Activated effector memory CD4-positive, alpha-beta T cell treated with anti-CD3 and anti-CD28 coated beads, Interleukin-2, amount 50 U/mL, for 16 hours (primary cell): Measurements from ENCODE around the gene DIAPH3.

Experiments used
- DNase-seq: peaks from one replicate; pipeline ENCODE4 v3.0.0-alpha.2; 2020

Gene DIAPH3

DNA sequence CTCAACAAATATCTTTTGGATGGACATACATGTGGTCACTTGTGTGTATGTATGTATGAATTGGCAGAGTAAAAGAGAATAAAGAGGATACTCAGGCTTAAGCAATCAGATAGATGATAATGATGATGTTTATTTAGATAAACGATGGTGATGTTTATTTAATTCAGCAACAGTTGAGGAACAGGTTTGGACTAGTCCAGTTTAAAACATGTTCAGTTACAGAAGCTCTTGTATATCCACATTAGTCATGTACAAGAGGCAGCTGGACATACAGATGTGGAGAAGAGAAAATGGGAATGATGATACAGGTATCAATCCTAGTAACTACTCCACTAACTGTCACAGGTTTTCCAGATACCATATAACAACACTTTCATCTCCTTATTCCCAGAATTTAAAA is 232.1 kb downstream of the DIAPH3 start:
- no peak for DNase-seq

GRCh38 chr13:59924256-59924655 is 239.5 kb downstream of the DIAPH3 start:
- no peak for DNase-seq

DNA sequence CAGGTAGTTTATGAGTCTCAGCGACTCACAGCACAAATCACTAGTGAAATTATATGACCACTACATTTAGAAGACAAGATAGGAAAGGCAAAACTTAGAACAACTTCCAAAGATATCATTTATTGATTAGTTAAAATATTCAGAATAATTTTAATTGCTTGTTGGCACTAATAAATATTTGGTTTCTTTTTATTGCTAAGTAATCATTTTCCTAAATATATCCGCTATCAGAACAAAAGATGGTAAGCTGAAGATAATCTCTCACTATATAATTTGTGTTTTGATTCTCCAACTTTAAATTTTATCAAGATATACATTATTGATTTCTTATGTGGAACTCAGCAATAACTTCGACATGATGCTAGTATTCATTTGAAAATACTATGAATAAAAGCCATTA is 248.5 kb downstream of the DIAPH3 start:
- no peak for DNase-seq

- DNase-seq: no peak
Observed at GRCh38 chr13:59914556-59914955, 249.2 kb downstream of the DIAPH3 start.

DNA sequence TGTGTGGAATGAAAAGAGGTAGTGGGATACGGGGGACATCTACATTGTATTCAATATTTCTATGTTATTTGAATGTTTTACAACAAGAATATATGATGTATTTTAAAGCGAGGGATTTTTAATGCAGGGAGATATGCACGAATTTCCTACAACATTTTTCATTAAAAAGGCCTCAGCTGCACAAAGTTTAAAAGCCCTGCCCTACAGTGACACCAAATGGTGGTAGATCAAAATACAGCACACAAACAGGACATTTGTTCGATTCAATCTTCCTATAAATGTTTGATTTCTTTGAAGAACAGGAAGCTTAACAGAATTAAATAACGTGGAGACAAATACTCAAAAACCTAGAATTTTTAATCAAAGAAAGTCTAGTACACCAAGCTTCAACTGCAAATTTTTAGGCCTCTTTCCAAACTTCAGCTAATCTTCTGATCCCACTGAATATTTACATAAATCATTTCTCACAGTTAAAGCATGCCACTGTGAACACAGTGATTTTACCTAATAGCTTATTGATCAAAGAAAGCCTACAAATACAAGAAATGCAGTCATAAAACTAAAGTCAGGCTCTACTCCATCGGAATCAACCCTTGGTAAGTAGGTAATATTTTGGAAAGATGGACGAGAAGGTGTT is 257.2 kb downstream of the DIAPH3 start:
- DNase-seq: no peak

DNA sequence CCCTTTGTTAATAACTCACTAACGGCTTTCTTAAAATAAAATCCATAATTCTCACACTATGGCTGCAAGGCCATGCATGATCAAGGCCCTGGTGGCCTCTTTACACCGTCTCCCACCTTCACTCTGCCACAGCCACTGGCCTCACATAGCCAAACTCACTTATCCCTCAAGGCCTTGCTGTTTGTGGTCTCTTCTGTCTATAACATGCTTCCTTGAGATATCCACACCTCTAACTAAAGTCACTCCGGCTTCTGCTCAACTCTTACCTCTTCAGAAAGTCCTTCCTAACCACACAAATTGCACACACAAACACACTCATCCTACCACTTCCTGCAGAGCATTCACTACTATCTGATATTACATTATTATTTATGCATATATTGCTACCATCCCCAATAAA is 262.5 kb downstream of the DIAPH3 start:
- DNase-seq: no peak

DNA sequence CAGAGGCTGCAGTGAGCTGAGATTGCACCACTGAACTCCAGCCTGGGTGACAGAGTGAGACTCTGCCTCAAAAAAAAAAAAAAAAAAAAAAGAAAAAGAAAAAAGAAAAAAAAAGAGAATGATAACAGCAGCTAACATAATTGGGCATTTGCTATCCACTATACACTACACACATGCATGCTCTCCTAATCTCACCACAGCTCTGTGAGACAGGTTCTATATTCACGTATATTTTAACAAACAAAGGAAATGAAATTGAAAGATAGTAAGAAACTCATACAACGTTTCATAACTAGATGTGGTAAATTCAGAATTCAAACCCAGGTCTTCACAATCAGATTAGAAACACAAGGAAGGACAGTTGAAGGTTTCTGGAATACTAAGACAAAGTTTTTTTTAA is 265.7 kb downstream of the DIAPH3 start:
- no peak for DNase-seq

GRCh38 chr13:59893266-59893665 is 270.5 kb downstream of the DIAPH3 start:
- DNase-seq: no peak

- no peak for DNase-seq
Observed at GRCh38 chr13:59891053-59891452, 272.7 kb downstream of the DIAPH3 start.

- DNase-seq: no peak
Observed at GRCh38 chr13:59890054-59890453, 273.7 kb downstream of the DIAPH3 start.

DNA sequence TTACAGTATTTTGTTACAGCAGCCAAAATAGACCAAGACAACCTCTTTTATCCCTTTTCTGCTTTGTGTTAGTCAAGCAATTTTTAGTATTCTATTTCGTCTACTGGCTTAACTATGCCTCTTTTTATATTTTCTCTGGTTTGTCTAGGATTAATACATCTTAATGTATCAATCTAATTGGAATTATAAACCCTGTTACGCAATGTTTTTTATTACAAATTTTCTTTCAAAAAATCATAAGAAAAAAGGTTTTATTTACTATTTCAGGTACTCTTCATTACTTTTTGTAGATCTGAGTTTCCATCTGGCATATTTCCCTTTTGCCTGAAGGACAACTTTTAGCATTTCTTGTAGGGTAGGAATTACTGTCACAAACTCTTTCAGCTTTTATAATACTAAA is 275.3 kb downstream of the DIAPH3 start:
- DNase-seq: no peak

- no peak for DNase-seq
Observed at GRCh38 chr13:59885076-59885475, 278.7 kb downstream of the DIAPH3 start.

DNA sequence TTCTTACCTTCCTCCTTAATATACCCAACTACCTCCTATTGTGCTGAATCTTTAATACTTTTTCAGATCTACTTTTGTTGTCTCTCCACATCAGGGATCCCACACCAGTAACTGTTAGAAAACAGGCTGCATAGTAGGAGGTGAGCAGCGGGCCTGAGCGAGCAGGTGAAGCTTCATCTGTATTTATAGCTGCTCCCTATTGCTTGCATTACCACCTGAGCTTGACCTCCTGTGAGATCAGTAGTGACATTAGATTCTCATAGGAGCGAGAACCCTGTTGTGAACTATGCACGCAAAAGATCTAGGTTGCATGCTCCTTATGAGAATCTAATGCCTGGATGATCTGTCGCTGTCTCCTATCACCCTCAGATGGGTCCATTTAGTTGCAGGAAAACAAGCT is 279.8 kb downstream of the DIAPH3 start:
- DNase-seq: no peak

DNA sequence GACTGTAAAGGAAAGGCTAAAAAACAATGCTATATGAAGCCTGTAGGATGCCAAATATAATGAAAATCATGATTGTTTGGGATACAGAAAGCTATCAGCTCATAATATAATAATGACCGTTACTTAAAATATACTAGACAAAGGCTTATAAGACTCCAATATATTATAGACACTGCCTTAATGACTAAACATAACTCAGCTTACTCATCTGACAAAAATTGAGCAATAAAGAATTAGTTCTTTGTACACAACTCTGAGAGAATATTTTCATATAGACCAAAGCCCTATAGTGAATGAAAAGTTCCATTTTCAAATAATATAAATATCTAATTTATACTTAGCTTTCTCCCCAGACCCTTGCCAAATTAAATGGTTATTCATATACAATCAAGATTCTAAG is 283.3 kb downstream of the DIAPH3 start:
- no peak for DNase-seq

GRCh38 chr13:59879281-59879680 is 284.4 kb downstream of the DIAPH3 start:
- DNase-seq: no peak

DNA sequence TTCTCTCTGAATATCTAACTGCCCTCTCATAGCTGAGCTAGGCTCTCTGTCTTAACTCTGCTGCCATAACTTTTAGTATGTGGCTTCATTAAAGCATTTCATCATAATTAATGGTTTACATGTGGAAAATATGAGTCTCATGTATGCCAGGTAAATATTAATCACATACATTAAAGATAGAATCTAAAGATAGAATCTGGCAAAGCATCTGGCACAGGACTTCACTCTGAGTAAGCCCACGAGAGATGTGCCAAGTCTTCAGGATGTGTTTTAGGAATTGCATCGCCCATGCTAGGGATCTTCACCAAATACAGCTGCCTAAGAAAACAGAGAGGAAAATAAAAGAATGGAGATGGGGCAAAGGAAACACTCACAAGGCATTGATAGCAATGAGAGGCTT is 285.8 kb downstream of the DIAPH3 start:
- DNase-seq: no peak

DNA sequence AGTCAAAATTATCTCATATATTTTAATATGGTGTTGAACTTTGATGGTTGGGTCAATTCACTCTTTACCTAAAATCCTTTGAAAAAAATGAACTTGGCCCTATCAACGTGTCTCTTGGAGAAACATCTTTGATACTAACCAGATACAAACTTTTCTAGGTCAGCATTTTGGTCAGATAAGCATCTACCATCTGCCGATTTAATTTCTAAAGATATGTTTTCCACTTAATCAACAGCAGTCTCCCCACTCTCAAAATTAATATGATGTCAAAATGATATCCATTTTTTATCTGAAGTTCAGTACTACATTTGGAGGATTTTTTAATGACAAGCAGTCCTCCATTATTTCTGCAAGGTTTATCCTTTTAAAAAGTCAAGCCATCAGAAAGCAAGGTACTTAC is 288.8 kb downstream of the DIAPH3 start:
- no peak for DNase-seq

- no peak for DNase-seq
Observed at GRCh38 chr13:59873856-59874255, 289.9 kb downstream of the DIAPH3 start.

DNA sequence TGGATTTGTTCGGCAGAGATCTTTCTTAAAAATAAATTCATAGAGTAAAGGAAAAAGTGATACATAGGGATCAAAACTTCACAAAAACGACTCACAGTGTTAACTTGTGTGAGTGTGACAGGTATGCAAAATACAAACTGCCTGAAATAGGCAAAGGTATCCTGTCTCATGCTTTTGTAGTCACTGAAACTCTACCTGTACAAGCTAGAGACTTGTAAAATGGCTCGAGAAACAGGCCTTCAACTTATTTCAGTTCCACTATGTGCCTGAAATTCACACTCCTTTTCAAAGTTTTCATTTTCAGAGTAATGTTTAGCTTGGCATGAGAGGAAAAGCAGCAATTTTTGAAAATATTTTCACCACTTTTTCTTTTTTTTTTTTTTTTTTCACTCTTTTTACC is 290.4 kb downstream of the DIAPH3 start:
- DNase-seq: no peak

- no peak for DNase-seq
Observed at GRCh38 chr13:59867867-59868266, 295.9 kb downstream of the DIAPH3 start.

- no peak for DNase-seq
Observed at GRCh38 chr13:59865398-59865797, 298.3 kb downstream of the DIAPH3 start.

DNA sequence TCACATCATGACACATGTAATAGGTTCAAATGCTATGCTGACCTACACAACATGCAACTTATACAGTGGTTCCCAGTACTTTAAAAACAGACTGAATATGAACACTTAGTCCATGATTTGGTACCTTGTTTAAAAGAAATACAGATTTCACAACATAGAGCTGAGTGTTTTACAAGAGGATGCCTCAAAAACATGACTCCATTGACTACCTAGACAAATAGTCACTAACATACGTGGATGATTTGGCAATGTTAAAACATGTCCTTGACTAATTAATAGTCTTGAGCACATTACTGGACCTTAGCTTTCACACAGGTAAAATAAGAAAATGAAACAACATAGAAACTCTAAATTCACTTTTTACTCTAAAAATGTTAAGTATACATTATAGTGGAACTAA is 300.1 kb downstream of the DIAPH3 start:
- DNase-seq: no peak

GRCh38 chr13:59861676-59862075 is 302.1 kb downstream of the DIAPH3 start:
- DNase-seq: no peak

DNA sequence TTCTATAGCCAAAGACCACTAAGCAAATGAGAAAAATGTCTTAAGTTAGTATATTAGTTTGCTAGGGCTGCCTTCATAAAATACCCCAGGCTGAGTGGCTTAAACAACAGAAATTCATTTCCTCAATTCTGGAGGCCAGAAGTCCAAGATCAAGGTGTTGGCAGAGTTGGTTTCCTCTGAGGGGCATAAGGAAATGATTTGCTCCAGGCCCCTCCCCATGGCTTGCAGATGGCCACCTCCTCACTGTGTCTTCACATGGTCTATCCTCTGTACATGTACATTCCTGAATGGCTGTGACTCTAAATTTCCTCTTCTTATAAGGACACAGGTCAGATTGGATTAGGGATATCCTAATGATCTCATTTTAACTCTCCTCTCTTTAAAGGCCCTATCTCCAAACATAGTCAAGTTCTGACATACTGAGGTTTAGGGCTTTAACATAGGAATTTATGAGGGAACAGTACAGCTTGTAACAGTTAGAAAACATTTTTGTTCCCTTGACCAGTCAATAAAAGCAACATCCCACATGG is 307.4 kb downstream of the DIAPH3 start:
- no peak for DNase-seq

DNA sequence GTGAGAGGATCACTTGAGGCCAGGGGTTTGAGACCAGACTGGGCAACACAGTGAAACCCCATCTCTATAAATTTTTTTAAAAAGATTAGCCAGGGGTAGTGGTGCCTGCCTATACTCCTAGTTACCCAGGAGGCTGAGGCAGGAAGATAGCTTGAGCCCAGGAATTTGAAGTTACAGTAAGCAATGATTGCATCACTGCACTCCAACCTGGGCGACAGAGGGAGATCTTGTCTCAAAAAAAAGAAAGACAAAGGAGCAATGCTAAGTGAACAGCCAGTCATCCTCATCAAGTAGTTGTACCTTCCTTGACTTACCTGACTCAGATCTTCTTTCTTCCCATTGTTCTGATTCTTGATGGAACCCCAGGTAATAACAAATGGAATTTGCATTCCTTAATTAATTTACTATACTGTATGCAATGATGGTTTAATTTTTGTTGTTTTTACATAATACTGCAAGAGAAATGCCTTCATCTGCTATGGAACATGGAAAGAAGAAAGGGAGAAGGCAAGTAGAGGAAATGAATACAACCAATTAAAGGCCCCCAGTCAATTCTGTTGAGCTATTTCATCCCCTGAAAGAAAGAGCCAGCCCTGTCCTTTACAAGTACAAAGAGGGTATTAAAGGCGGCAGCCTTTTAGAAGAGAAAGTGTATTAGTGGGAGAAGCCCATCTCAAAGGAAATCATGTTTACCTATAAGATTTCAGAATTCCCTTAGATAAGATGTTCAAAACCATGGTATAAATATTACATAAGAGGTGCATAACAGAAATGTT is 316.7 kb downstream of the DIAPH3 start:
- no peak for DNase-seq
